Naive thymus-derived CD4-positive, alpha-beta T cell (primary cell): ENCODE measurements around the gene NAP1L5. TPM values are rescaled to one million over a fixed set of nuclear protein-coding genes. Genes with fewer than 3 reads are reported as not detected.

Experiments used
- ATAC-seq: fragments of 150-1000 bp; cut with Tn5 transposase; 2 replicates; pipeline ENCODE4 v1.10.0; 2021; ENCODE audit warnings: mild to moderate bottlenecking, moderate library complexity
- CTCF ChIA-PET: fragments of 350-600 bp; sonication (Branson Sonifier 250); formaldehyde crosslinking; loops from one replicate; lab custom pipeline; 2021; ENCODE audit warnings: antibody characterized with exemption; lab: Charles Lee
- POLR2A ChIA-PET: fragments of 350-600 bp; sonication (Branson Sonifier 250); formaldehyde crosslinking; loops from one replicate; lab custom pipeline; 2021; ENCODE audit warnings: antibody characterized with exemption, inconsistent platforms; lab: Charles Lee
- DNase-seq, 9 donors: peaks; one replicate each; pipeline versions ENCODE4 v3.0.0 to v3.0.0-alpha.2; 2020 to 2022; ENCODE audit warnings: mixed read lengths in 1 of 9
- H3K27ac ChIP-seq: one replicate; pipeline ENCODE4 v1.7.0; 2013; ENCODE audit warnings: mild to moderate bottlenecking, low read depth, low read length, moderate library complexity
- H3K27me3 ChIP-seq, 2 donors: one replicate each; pipeline ENCODE4 v1.7.0; 2013; ENCODE audit warnings: low read length in 2 of 2, mild to moderate bottlenecking in 2 of 2, moderate library complexity in 2 of 2; ENCODE audit not compliant: control insufficient read depth in 2 of 2, insufficient read depth in 2 of 2
- H3K36me3 ChIP-seq, 3 experiments: 1 replicate in 2 of 3; 2 replicates in 1 of 3; pipeline ENCODE4 v1.7.0; 2013; ENCODE audit warnings: low read length in 3 of 3, mild to moderate bottlenecking in 3 of 3, moderate library complexity in 1 of 3; ENCODE audit not compliant: insufficient read depth in 3 of 3, control insufficient read depth in 2 of 3
- H3K4me1 ChIP-seq, 2 donors: one replicate each; pipeline ENCODE4 v1.7.0; 2013; ENCODE audit warnings: low read length in 2 of 2, mild to moderate bottlenecking in 2 of 2, moderate library complexity in 1 of 2; ENCODE audit not compliant: control insufficient read depth in 2 of 2, insufficient read depth in 2 of 2
- H3K4me3 ChIP-seq: 2 replicates; pipeline ENCODE4 v1.7.0; 2013; ENCODE audit warnings: mild to moderate bottlenecking, low read length
- H3K9me3 ChIP-seq, 3 experiments: 1 replicate in 2 of 3; 2 replicates in 1 of 3; pipeline ENCODE4 v1.7.0; 2013; ENCODE audit warnings: low read length in 3 of 3; ENCODE audit not compliant: control insufficient read depth in 2 of 3
- H3K27ac Mint-ChIP-seq, 9 donors: one replicate each; pipeline ENCODE4 v1.8.0; 2020 to 2022; ENCODE audit warnings: mixed read lengths in 9 of 9, mild to moderate bottlenecking in 8 of 9, moderate library complexity in 5 of 9, inconsistent platforms in 2 of 9
- H3K27me3 Mint-ChIP-seq, 5 donors: one replicate each; pipeline ENCODE4 v1.8.0; 2021 to 2022; ENCODE audit warnings: mixed read lengths in 5 of 5, mild to moderate bottlenecking in 1 of 5
- H3K36me3 Mint-ChIP-seq, 5 donors: one replicate each; pipeline ENCODE4 v1.8.0; 2020 to 2022; ENCODE audit warnings: mixed read lengths in 5 of 5, mild to moderate bottlenecking in 3 of 5, inconsistent platforms in 1 of 5
- H3K4me1 Mint-ChIP-seq, 7 donors: one replicate each; pipeline ENCODE4 v1.8.0; 2020 to 2022; ENCODE audit warnings: mixed read lengths in 7 of 7, mild to moderate bottlenecking in 3 of 7, inconsistent platforms in 1 of 7
- H3K4me3 Mint-ChIP-seq, 10 donors: one replicate each; pipeline ENCODE4 v1.8.0; 2020 to 2022; ENCODE audit warnings: mild to moderate bottlenecking in 10 of 10, mixed read lengths in 10 of 10, moderate library complexity in 6 of 10, inconsistent platforms in 2 of 10
- H3K9me3 Mint-ChIP-seq, 11 donors: one replicate each; pipeline ENCODE4 v1.8.0; 2020 to 2022; ENCODE audit warnings: mixed read lengths in 11 of 11, mild to moderate bottlenecking in 4 of 11, inconsistent platforms in 1 of 11, moderate library complexity in 1 of 11
- intact Hi-C, 2 donors: fragments of 100-400 bp; cut with micrococcal nuclease; formaldehyde crosslinking; loops; one replicate each; pipeline ENCODE4 v1.15.1; 2023
- polyA plus RNA-seq, 2 donors: library from polyadenylated mRNA; unstranded; fragments of 300-500 nt; fragmentation: Illumina TruSeq; gene quantifications; one replicate each; pipeline ENCODE4 v1.2.3, GENCODE V29; 2021
- total RNA-seq, 6 experiments: library from RNA in 5 of 6; stranded (reverse) in 5 of 6; gene quantifications; 1 replicate in 5 of 6; 2 replicates in 1 of 6; pipeline ENCODE4 v1.2.3 and lab custom pipeline; 2021 to 2026

NAP1L5 gene
- total RNA-seq (10 to 100 TPM in 1 of 5 experiments, 1 to 10 TPM in 4; 1.4 to 11.7 (median 4.5) TPM), polyA plus RNA-seq (1 to 10 TPM; 1.5 to 3.0 TPM), total RNA-seq (lab: John Stamatoyannopoulos, UW) (14.5 reads per million, percentile 43 among the genes with 10 or more reads in this experiment)

DNA sequence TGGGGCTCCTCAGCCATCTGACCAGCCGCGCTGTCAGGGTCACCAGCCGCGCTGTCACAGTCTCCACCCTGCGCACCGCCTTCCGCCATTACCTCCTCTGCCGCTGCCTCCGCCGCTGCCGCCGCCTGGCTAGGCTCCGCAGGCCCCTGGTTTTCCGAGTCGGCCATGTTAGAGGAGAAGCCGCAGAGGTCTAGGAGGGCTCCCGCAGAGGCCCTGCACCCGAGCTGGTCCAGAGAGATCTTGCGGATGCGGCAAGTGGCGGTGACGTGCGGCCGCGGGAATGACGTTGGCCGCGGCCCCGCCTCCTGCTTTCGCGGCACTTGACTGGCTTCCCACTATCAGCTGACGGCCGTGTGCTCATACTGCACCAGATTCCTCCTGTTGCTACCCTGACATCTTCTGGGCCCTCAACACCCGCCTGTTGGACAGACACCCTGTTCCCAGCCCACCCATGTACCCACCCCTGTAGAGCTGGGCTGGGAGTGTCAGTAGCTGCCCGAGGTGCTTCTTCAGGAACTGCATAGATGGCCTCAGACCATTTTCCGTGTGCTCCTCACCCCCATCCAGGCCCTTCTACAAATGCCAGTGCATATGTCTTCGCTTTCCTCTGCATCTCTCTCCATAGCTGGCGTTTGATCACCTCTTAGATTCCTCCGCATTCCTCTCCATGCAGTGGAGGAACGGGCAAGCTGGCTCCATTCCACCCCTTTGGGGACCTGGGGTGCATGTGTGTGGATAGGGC, at the start of gene NAP1L5:
Gene NAP1L5 (minus strand): TSS at position 242 of the 742 bp plus-strand sequence. CDS start 75 bp downstream, at position 167.
- POLR2A ChIA-PET: interaction anchor here (0.5 kb wide), 1 partner anchor 51 kb away, joined by 3 read pairs; no protein-coding TSS in a partner anchor

DNA sequence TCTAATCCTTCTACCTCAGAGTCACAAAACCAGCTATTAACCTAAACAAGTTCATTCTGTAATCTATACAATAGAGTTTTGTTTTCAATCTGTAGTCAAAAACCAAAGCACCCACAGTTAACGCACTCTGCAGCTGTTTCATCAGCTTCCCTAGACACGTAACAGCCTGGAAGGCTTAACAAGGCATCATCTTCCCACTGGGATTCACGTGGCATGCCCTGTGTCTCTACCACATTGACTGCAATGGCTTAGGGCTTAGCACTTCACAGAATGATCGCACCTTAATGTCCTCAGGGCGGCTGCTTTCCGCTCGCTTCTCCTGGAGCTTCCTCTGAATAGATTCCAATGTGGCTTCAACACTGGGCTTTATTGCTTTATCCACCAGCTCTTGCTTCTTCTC, 49.7 kb upstream of the NAP1L5 start:
- Mint-ChIP-seq H3K27me3 (no peaks in the 10 kb centered on the region), H3K4me1 (no peaks in the 10 kb centered on the region), H3K4me3 (no peak overlapping the region), H3K9me3 (no peaks in the 10 kb centered on the region), H3K36me3 (peaks cover 0 to 51% (median 42%) of the 10 kb centered on the region in 5 donors), H3K27ac (peak overlapping the region in 1 of 9 donors; percentile 66)
- H3K9me3 ChIP-seq: no peaks in the 10 kb centered on the region
- H3K4me3 ChIP-seq: no peak overlapping the region
- H3K27ac ChIP-seq: no peak overlapping the region
- no peak for ATAC-seq
- peaks cover 0 to 61% (median 0%) of the 10 kb centered on the region in 3 experiments for H3K36me3 ChIP-seq
- ChIA-PET POLR2A (no interaction called here), CTCF (interaction anchor here (0.5 kb wide), 1 partner anchor 309 kb away, joined by 3 read pairs; no protein-coding TSS in a partner anchor)
- DNase-seq: no peak
- H3K4me1 ChIP-seq: no peaks in the 10 kb centered on the region
- intact Hi-C loops: no loop called here
- no peaks in the 10 kb centered on the region for H3K27me3 ChIP-seq

More for the DNA sequence above, at the start of gene NAP1L5:
- peak within 1 kb of the TSS; percentile 82 to 92 (median 88) for H3K4me3 Mint-ChIP-seq
- H3K9me3 Mint-ChIP-seq: peaks cover 0 to 5% (median 0%) of the 10 kb centered on the region in 11 donors
- Histone ChIP-seq H3K27ac (peak within 1 kb of the TSS; percentile 79), H3K4me3 (peak within 1 kb of the TSS; percentile 68), H3K27me3 (no peaks in the 10 kb centered on the region), H3K9me3 (no peaks in the 10 kb centered on the region), H3K4me1 (peaks cover 0 to 13% of the 10 kb centered on the region in 2 donors), H3K36me3 (peaks cover 0 to 12% (median 2%) of the 10 kb centered on the region in 3 experiments)
- peaks cover 0 to 42% (median 21%) of the 10 kb centered on the region in 5 donors for H3K36me3 Mint-ChIP-seq
- peak within 1 kb of the TSS; percentile 79 to 96 (median 94) for H3K27ac Mint-ChIP-seq
- CTCF ChIA-PET: interaction anchor here (0.6 to 0.9 kb wide), 3 partner anchors 12 to 159 kb away, joined by 3 read pairs; no protein-coding TSS in a partner anchor
- intact Hi-C loops: loop anchor here (2.0 to 5.0 kb wide), 6 partner anchors 40 to 415 kb away; partner anchors contain the start of genes HERC3 (in 2 of the 2) and TIGD2 (in 1 of the 2)
- H3K4me1 Mint-ChIP-seq: peaks cover 5 to 35% (median 22%) of the 10 kb centered on the region in 7 donors
- DNase-seq (peak; percentile 57 to 88 (median 81)), ATAC-seq (peak; percentile 95)
- no peaks in the 10 kb centered on the region for H3K27me3 Mint-ChIP-seq

DNA sequence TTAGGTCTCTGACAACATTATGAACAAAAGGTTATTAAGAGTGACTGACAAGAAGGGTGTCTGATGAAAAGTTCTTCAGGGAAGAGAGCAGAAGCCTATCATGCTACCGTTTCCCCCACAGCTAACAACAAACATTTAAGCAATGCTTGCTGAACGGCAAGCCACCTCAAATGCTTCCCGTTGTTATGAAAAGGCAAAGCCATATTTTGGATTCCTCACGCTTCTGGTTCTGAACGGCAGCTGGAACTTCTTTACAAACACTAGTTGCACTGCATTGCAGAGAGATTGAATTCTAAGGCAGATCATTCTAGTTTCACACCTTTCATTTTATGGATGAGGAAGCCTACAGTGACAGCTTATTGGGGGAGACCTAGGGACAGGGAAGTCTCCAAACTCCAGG, 48.6 kb upstream of the NAP1L5 start:
- no peaks in the 10 kb centered on the region for H3K27me3 Mint-ChIP-seq
- POLR2A ChIA-PET: no interaction called here
- Histone ChIP-seq H3K27me3 (no peaks in the 10 kb centered on the region), H3K9me3 (no peaks in the 10 kb centered on the region), H3K4me3 (no peak overlapping the region), H3K27ac (no peak overlapping the region), H3K36me3 (peaks cover 0 to 55% (median 0%) of the 10 kb centered on the region in 3 experiments), H3K4me1 (no peaks in the 10 kb centered on the region)
- peaks cover 0 to 56% (median 41%) of the 10 kb centered on the region in 5 donors for H3K36me3 Mint-ChIP-seq
- peak overlapping the region in 1 of 9 donors; percentile 57 for H3K27ac Mint-ChIP-seq
- H3K9me3 Mint-ChIP-seq: no peaks in the 10 kb centered on the region
- H3K4me1 Mint-ChIP-seq: peaks cover 0 to under 1% (median 0%) of the 10 kb centered on the region in 7 donors
- intact Hi-C loops: no loop called here
- CTCF ChIA-PET: no interaction called here
- ATAC-seq: no peak
- no peak for DNase-seq
- H3K4me3 Mint-ChIP-seq: no peak overlapping the region

DNA sequence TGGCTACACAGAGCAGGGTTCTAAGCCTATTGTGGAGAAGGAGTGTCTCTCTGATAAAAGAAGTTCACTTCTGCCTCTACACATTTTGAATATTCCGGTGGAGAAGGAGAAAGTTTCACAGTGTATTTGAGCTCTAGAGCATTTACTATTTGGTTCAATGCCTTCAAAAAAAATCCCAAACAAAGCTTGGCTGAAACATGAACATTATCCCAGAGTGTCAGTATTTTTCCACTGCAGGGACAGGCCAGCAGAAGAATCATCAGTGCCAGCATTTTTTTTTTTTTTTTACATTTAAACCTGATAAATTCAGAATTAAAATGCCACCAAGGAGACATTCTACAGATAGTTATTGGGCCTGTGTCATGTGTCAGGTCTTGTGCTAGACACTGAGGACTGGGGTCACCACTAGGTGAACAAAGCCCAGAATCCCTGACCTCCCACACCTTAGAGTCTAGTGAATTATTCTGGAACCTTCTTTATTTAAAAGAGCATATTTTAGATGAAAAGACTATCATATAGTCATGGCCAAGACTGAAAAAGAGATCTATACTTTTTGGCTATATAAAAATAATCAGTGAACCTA, 48.0 kb upstream of the NAP1L5 start:
- Mint-ChIP-seq H3K9me3 (no peaks in the 10 kb centered on the region), H3K36me3 (peaks cover 0 to 60% (median 42%) of the 10 kb centered on the region in 5 donors), H3K27me3 (no peaks in the 10 kb centered on the region), H3K4me3 (no peak overlapping the region), H3K4me1 (peaks cover 0 to 6% (median 0%) of the 10 kb centered on the region in 7 donors), H3K27ac (peak overlapping the region in 2 of 9 donors; percentile 13 to 60)
- ATAC-seq (no peak), DNase-seq (no peak)
- Histone ChIP-seq H3K4me3 (no peak overlapping the region), H3K27me3 (no peaks in the 10 kb centered on the region), H3K36me3 (peaks cover 0 to 54% (median 0%) of the 10 kb centered on the region in 3 experiments), H3K4me1 (no peaks in the 10 kb centered on the region), H3K9me3 (no peaks in the 10 kb centered on the region), H3K27ac (no peak overlapping the region)
- ChIA-PET POLR2A (interaction anchor here (0.6 kb wide), 1 partner anchor 131 kb away, joined by 9 read pairs; no protein-coding TSS in a partner anchor), CTCF (interaction anchor here (0.6 kb wide), 2 partner anchors 413 to 522 kb away, joined by 3 to 6 read pairs; no protein-coding TSS in a partner anchor)
- intact Hi-C loops: no loop called here

- Histone ChIP-seq H3K4me3 (no peak overlapping the region), H3K27ac (no peak overlapping the region), H3K36me3 (peaks cover 0 to 49% (median 0%) of the 10 kb centered on the region in 3 experiments), H3K9me3 (no peaks in the 10 kb centered on the region), H3K27me3 (no peaks in the 10 kb centered on the region), H3K4me1 (no peaks in the 10 kb centered on the region)
- Mint-ChIP-seq H3K36me3 (peaks cover 0 to 59% (median 41%) of the 10 kb centered on the region in 5 donors), H3K4me3 (no peak overlapping the region), H3K9me3 (no peaks in the 10 kb centered on the region), H3K27ac (peak overlapping the region in 3 of 9 donors; percentile 13 to 60 (median 45)), H3K4me1 (peaks cover 0 to 11% (median 1%) of the 10 kb centered on the region in 7 donors), H3K27me3 (no peaks in the 10 kb centered on the region)
- intact Hi-C loops: no loop called here
- ChIA-PET CTCF (interaction anchor here (0.6 kb wide), 2 partner anchors 413 to 521 kb away, joined by 3 to 6 read pairs; no protein-coding TSS in a partner anchor), POLR2A (interaction anchor here (0.6 kb wide), 1 partner anchor 131 kb away, joined by 9 read pairs; no protein-coding TSS in a partner anchor)
- ATAC-seq (no peak), DNase-seq (no peak)
These were observed 47.5 kb upstream of the NAP1L5 start for GRCh38 chr4:88745175-88745574.

DNA sequence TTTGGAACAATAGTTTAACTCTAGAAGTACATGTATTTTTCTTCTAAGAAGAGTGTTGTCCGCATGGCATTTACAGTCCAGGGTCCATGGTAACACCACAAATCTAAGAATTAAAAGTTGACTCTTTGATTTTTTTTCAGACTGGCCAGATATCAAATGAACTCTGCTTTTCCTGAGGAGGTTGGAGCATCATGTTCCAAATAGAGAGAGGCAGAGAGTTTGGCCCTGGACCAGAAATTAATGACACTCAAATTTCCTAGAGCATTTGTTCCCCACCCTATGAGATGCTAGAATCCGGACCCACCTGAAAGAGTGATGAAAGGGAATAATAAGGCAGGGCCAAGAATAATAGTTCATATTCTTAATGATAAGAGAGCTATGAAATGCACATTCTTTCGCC, 47.0 kb upstream of the NAP1L5 start:
- Histone ChIP-seq H3K4me3 (no peak overlapping the region), H3K9me3 (no peaks in the 10 kb centered on the region), H3K27ac (no peak overlapping the region), H3K4me1 (no peaks in the 10 kb centered on the region), H3K36me3 (peaks cover 0 to 43% (median 0%) of the 10 kb centered on the region in 3 experiments), H3K27me3 (no peaks in the 10 kb centered on the region)
- no peak overlapping the region for H3K4me3 Mint-ChIP-seq
- peaks cover 0 to 60% (median 37%) of the 10 kb centered on the region in 5 donors for H3K36me3 Mint-ChIP-seq
- POLR2A ChIA-PET: no interaction called here
- no peak for DNase-seq
- CTCF ChIA-PET: no interaction called here
- intact Hi-C loops: no loop called here
- H3K27ac Mint-ChIP-seq: peak overlapping the region in 3 of 9 donors; percentile 45 to 75 (median 60)
- ATAC-seq: no peak
- H3K27me3 Mint-ChIP-seq: no peaks in the 10 kb centered on the region
- peaks cover 0 to 16% (median 7%) of the 10 kb centered on the region in 7 donors for H3K4me1 Mint-ChIP-seq
- no peaks in the 10 kb centered on the region for H3K9me3 Mint-ChIP-seq
